ENCODE measurements around the gene EGFL6. TPM values are rescaled to one million over a fixed set of nuclear protein-coding genes. Genes with fewer than 3 reads are reported as not detected.
A peak's percentile ranks its signal among the peaks of the same experiment; 100 is the strongest.
"Not testable (repeated sequence)": the region's sequence is repeated elsewhere in the genome, so short reads cannot be mapped to it uniquely, and the experiment has no call there.

Gene EGFL6
- total RNA-seq, 2 experiments from 2014 or later, result 2.1 to 2.7 TPM

DNA sequence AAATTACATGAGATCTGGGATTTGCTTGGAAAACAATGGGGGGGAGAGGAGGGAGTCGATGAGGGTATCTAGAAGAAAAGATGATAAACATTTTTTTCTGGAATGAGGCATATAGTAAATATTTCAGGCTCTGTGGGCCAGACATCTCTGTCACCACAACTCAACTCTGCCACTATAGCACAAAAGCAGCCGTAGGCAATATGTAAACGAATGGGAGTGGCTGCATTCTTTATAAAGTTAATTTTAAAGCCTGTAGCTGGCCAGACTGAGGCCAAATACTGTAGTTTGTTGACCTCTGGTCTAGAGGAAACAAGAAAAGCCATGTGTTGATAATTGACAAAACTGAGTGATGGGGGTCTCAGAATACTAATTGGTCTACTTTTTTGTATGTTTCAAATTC lies 69.4 kb downstream of the EGFL6 start:
- no peaks in the 10 kb centered on the region for H3K36me3 Mint-ChIP-seq (ENCODE audit: low read depth)
- ATAC-seq (no peak), DNase-seq (no peak)
- H3K4me3 Mint-ChIP-seq, result no peak overlapping the region
- H3K27ac Mint-ChIP-seq, result no peak overlapping the region
- TF ChIP-seq, protein P1, sequence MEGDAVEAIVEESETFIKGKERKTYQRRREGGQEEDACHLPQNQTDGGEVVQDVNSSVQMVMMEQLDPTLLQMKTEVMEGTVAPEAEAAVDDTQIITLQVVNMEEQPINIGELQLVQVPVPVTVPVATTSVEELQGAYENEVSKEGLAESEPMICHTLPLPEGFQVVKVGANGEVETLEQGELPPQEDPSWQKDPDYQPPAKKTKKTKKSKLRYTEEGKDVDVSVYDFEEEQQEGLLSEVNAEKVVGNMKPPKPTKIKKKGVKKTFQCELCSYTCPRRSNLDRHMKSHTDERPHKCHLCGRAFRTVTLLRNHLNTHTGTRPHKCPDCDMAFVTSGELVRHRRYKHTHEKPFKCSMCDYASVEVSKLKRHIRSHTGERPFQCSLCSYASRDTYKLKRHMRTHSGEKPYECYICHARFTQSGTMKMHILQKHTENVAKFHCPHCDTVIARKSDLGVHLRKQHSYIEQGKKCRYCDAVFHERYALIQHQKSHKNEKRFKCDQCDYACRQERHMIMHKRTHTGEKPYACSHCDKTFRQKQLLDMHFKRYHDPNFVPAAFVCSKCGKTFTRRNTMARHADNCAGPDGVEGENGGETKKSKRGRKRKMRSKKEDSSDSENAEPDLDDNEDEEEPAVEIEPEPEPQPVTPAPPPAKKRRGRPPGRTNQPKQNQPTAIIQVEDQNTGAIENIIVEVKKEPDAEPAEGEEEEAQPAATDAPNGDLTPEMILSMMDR (IDR thresholded peaks at IDR 0.05), result no peak
- H3K27me3 Mint-ChIP-seq, result no peaks in the 10 kb centered on the region
- no peaks in the 10 kb centered on the region for H3K4me1 Mint-ChIP-seq (ENCODE audit: low read depth)
- POLR2A ChIA-PET, result no interaction called here
- CTCF ChIA-PET, result no interaction called here
- intact Hi-C loops (cut with micrococcal nuclease), result no loop called here
- no peaks in the 10 kb centered on the region for H3K9me3 Mint-ChIP-seq

DNA sequence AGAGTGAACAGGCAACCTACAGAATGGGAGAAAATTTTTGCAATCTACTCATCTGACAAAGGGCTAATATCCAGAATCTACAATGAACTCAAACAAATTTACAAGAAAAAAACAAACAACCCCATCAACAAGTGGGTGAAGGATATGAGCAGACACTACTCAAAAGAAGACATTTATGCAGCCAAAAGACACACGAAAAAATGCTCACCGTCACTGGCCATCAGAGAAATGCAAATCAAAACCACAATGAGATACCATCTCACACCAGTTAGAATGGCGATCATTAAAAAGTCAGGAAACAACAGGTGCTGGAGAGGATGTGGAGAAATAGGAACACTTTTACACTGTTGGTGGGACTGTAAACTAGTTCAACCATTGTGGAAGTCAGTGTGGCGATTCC lies 72.3 kb downstream of the EGFL6 start:
- H3K4me3 Mint-ChIP-seq; H3K36me3 Mint-ChIP-seq (ENCODE audit: low read depth); POLR2A ChIA-PET; CTCF ChIA-PET; H3K27ac Mint-ChIP-seq; intact Hi-C loops (cut with micrococcal nuclease); H3K27me3 Mint-ChIP-seq; DNase-seq; H3K4me1 Mint-ChIP-seq (ENCODE audit: low read depth); ATAC-seq; H3K9me3 Mint-ChIP-seq: not testable (repeated sequence)

DNA sequence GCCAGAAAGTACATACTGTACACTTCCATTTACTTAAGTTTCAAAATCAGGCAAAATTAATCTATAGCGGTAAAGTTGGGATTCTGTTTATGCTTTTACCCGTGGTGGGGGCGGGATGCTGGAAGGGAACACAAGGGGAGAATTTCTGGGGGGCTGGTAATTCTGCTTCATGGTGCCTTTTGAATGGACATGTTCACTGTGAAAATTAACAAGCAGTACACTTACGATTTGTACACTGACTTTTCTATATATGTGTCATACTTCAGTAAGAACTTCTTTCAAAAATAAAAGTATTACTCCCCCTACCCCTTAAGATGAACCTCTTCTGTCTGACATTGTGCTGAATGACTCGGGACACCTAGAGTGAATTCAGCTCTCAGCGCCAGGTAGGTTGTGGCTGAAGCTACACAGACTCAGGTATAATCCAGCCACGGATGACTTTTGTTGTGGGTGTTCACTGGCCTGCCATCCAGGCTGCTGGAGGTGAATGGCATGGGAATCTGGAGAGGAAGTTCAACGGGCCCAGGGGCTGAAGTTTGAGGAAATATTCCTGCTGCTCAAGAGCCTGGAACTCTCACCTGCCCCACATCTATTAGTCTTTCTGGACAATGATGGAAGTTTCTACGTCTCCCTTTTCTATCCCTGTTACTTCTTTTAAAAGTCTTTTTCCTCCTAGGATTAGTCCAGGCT lies 76.2 kb downstream of the EGFL6 start:
- ATAC-seq (no peak), DNase-seq (no peak)
- intact Hi-C loops (cut with micrococcal nuclease), result loop anchor here (5.0 kb wide), 1 partner anchor 138 kb away; no protein-coding TSS in a partner anchor
- Mint-ChIP-seq H3K4me1 (ENCODE audit: low read depth) (peaks cover 18% of the 10 kb centered on the region), H3K36me3 (ENCODE audit: low read depth) (no peaks in the 10 kb centered on the region), H3K4me3 (no peak overlapping the region), H3K27ac (peak overlapping the region; percentile 58), H3K27me3 (no peaks in the 10 kb centered on the region), H3K9me3 (no peaks in the 10 kb centered on the region)
- ChIA-PET CTCF (interaction anchor here (0.7 to 4.0 kb wide), 21 partner anchors 10 to 386 kb away, joined by 3 to 49 read pairs (median 4); partner anchors contain the start of gene EGFL6), POLR2A (no interaction called here)
- TF ChIP-seq, protein P1 (IDR thresholded peaks at IDR 0.05), result no peak

DNA sequence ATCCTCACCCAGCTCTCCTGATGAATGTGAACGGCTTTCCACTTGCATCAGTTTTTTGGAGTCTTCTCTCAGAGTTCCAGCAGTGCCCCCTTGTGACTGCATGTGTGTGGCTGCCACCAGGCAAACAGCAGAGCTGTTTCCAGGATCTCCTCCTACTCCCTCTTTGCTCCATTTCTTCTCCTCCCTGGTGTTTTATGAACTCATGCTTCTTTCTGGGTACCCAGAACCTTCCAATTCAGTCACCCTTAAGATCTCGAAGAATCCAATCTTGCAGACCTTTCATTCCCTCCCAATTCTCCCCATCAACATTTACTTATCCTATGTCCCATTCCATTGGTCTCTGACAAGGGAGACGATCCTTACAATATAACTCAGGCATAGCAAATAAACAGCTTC lies 76.8 kb downstream of the EGFL6 start:
- ChIA-PET CTCF (interaction anchor here (0.6 to 4.0 kb wide), 21 partner anchors 12 to 386 kb away, joined by 3 to 49 read pairs (median 4); partner anchors contain the start of gene EGFL6), POLR2A (no interaction called here)
- no peaks in the 10 kb centered on the region for H3K36me3 Mint-ChIP-seq (ENCODE audit: low read depth)
- no peaks in the 10 kb centered on the region for H3K27me3 Mint-ChIP-seq
- H3K9me3 Mint-ChIP-seq, result no peaks in the 10 kb centered on the region
- TF ChIP-seq, protein P1 (IDR thresholded peaks at IDR 0.05), result peak; percentile 55
- intact Hi-C loops (cut with micrococcal nuclease), result loop anchor here (5.0 kb wide), 1 partner anchor 139 kb away; no protein-coding TSS in a partner anchor
- peaks cover 18% of the 10 kb centered on the region for H3K4me1 Mint-ChIP-seq (ENCODE audit: low read depth)
- ATAC-seq (no peak), DNase-seq (peak; percentile 71)
- H3K4me3 Mint-ChIP-seq, result no peak overlapping the region
- H3K27ac Mint-ChIP-seq, result peak overlapping the region; percentile 58

DNA sequence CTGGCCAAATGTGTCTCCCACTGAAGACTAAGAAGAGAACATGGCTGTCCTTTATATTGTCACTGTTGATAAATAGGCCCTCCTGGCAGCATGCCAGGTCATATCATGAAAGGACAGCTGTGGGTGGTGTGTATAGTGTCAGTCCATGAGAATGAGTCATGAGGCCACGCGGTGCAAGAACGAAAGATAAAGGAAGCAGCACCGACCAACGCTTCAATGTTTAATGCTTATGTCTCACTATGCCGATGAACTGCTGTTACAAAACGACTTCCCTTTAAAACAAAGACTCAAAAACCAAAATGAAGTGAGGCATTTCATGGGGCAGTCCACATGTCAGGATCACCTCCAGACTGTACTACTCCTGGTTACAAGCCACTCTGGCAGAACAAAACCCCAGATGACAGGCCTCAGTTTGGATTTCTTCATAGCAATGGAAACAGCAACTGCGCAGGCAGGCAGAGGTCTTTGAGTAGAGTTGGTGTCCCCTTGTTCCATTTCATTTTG lies 78.4 kb downstream of the EGFL6 start:
- peak overlapping the region; percentile 23 for H3K4me3 Mint-ChIP-seq
- intact Hi-C loops (cut with micrococcal nuclease), result loop anchor here (5.0 kb wide), 1 partner anchor 140 kb away; no protein-coding TSS in a partner anchor
- H3K36me3 Mint-ChIP-seq (ENCODE audit: low read depth), result no peaks in the 10 kb centered on the region
- CTCF ChIA-PET, result interaction anchor here (0.7 to 4.0 kb wide), 2 partner anchors 140 to 159 kb away, joined by 3 to 49 read pairs; no protein-coding TSS in a partner anchor
- TF ChIP-seq, protein P1 (IDR thresholded peaks at IDR 0.05), result no peak
- H3K27ac Mint-ChIP-seq, result peak overlapping the region; percentile 90
- DNase-seq (peak; percentile 91), ATAC-seq (peak; percentile 92)
- H3K27me3 Mint-ChIP-seq, result no peaks in the 10 kb centered on the region
- POLR2A ChIA-PET, result no interaction called here
- H3K9me3 Mint-ChIP-seq, result no peaks in the 10 kb centered on the region
- H3K4me1 Mint-ChIP-seq (ENCODE audit: low read depth), result peaks cover 26% of the 10 kb centered on the region

DNA sequence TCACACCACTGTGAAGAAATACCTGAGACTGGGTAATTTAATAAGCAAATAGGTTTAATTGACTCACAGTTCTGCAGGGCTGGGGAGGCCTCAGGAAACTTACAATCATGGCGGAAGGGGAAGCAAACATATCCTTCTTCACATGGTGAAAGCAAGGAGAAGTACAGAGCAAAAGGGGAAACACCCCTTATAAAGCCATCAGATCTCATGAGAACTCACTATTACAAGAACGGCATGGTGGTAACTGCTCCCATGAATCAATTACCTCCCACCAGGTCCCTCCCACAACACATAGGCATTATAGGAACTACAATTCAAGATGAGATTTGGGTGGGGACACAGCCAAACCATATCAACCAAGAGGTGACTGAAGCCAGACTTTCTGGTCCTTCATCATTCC lies 78.9 kb downstream of the EGFL6 start:
- H3K4me3 Mint-ChIP-seq; H3K9me3 Mint-ChIP-seq; H3K27me3 Mint-ChIP-seq; H3K36me3 Mint-ChIP-seq (ENCODE audit: low read depth); DNase-seq; CTCF ChIA-PET; ATAC-seq; POLR2A ChIA-PET: not testable (repeated sequence)
- peaks cover 26% of the 10 kb centered on the region for H3K4me1 Mint-ChIP-seq (ENCODE audit: low read depth)
- H3K27ac Mint-ChIP-seq, result peak overlapping the region; percentile 90
- intact Hi-C loops (cut with micrococcal nuclease), result loop anchor here (5.0 kb wide), 1 partner anchor 141 kb away; no protein-coding TSS in a partner anchor

All from activated CD8-positive, alpha-beta T cell treated with anti-CD3 and anti-CD28 coated beads for 36 hours (primary cell).